HepG2 (cell line): ENCODE data around the gene PRR19. TPM values are rescaled to one million over a fixed set of nuclear protein-coding genes. Genes with fewer than 3 reads are reported as not detected.

Source experiments
- ATAC-seq: fragments of 200-7000 bp; cut with Tn5 transposase; 3 replicates; pipeline ENCODE4 v1.9.1; 2020; ENCODE audit warnings: mild to moderate bottlenecking, moderate library complexity
- BruUV-seq: library from RNA; stranded (reverse); fragments of 400-500 nt; replicated peaks from 2 replicates; lab custom pipeline; 2021; lab: Mats Ljungman, UMichigan
- CTCF ChIA-PET: fragments of 300-600 bp; formaldehyde crosslinking; extraction: SDS; loops from one replicate; lab custom pipeline; 2021; ENCODE audit warnings: low total read pairs, inconsistent platforms, low intra/inter-chr PET ratio; lab: Yijun Ruan, JAX
- POLR2A ChIA-PET: fragments of 350-600 bp; sonication (Branson Sonifier 250); formaldehyde crosslinking; loops from one replicate; lab custom pipeline; 2020; ENCODE audit warnings: antibody characterized with exemption, inconsistent platforms; lab: Yijun Ruan, JAX
- DNase-seq: peaks from one replicate; pipeline ENCODE4 v3.0.0-alpha.2; 2015; ENCODE audit warnings: low spot score
- FAIRE-seq: peaks from 3 replicates; lab custom pipeline; 2011; peaks lifted over from hg19 to GRCh38; lab: Jason Lieb, UNC
- H2AFZ ChIP-seq: one replicate; pipeline ENCODE4 v1.6.1; 2011; ENCODE audit warnings: low read length, inconsistent platforms
- H3K27ac ChIP-seq: fragments of 300-600 bp; 3 replicates; pipeline ENCODE4 v1.8.0; 2011; ENCODE audit warnings: mixed run types, mild to moderate bottlenecking, mixed read lengths, low read length, inconsistent platforms; ENCODE audit not compliant: insufficient read depth; ENCODE audit errors: extremely low read length
- H3K27me3 ChIP-seq, 2 experiments: fragments of 200-600 bp in 1 of 2; 2 replicates in 1 of 2; 3 replicates in 1 of 2; pipeline versions ENCODE4 v1.6.0 to v1.8.0; 2011; ENCODE audit warnings: low read length in 2 of 2, mild to moderate bottlenecking in 2 of 2, moderate library complexity in 2 of 2, inconsistent platforms in 1 of 2; ENCODE audit not compliant: insufficient read depth in 2 of 2, control insufficient read depth in 1 of 2
- H3K36me3 ChIP-seq, 2 experiments: fragments of 200-600 bp in 1 of 2; replicated peaks in 1 of 2; 2 replicates in 1 of 2; 3 replicates in 1 of 2; pipeline versions ENCODE4 v1.5.1 to v1.8.0; 2011; ENCODE audit warnings: low read length in 2 of 2, inconsistent platforms in 1 of 2; ENCODE audit not compliant: insufficient read depth in 2 of 2, control insufficient read depth in 1 of 2
- H3K4me1 ChIP-seq: 2 replicates; pipeline ENCODE4 v1.5.1; 2012; ENCODE audit warnings: low read length, inconsistent platforms; ENCODE audit not compliant: insufficient read depth
- H3K4me2 ChIP-seq: 2 replicates; pipeline ENCODE4 v1.6.0; 2011; ENCODE audit warnings: low read depth, low read length, inconsistent platforms
- H3K4me3 ChIP-seq, 3 experiments: fragments of 200-600 bp in 1 of 3; sonication (generic), shearing (Covaris generic) in 1 of 3; replicated peaks in 1 of 3; 2 replicates each; pipeline ENCODE4 v1.5.1; 2011 to 2016; ENCODE audit warnings: low read length in 3 of 3, inconsistent platforms in 2 of 3, low read depth in 2 of 3, mild to moderate bottlenecking in 2 of 3, control low read depth in 1 of 3, mixed read lengths in 1 of 3; ENCODE audit not compliant: insufficient read depth in 1 of 3
- H3K79me2 ChIP-seq: one replicate; pipeline ENCODE4 v1.6.1; 2011; ENCODE audit warnings: low read length, inconsistent platforms; ENCODE audit not compliant: insufficient read depth
- H3K9ac ChIP-seq: 2 replicates; pipeline ENCODE4 v1.6.0; 2011; ENCODE audit warnings: mild to moderate bottlenecking, low read depth, low read length, inconsistent platforms; ENCODE audit not compliant: insufficient read depth
- H3K9me3 ChIP-seq: 2 replicates; pipeline ENCODE4 v1.5.1; 2012; ENCODE audit warnings: mild to moderate bottlenecking, low read length
- H4K20me1 ChIP-seq: 2 replicates; pipeline ENCODE4 v1.6.0; 2011; ENCODE audit warnings: inconsistent platforms, mild to moderate bottlenecking, low read length, moderate library complexity; ENCODE audit not compliant: insufficient read depth
- HDAC1 ChIP-seq: sonication (generic); formaldehyde crosslinking; IDR thresholded peaks from 2 replicates; pipeline ENCODE4 v1.5.1; 2020; ENCODE audit warnings: mild to moderate bottlenecking, missing genetic modification reagents
- IRF1 ChIP-seq: sonication (generic); formaldehyde crosslinking; IDR thresholded peaks from 2 replicates; pipeline ENCODE4 v1.4.0; 2020; ENCODE audit warnings: low read depth, mild to moderate bottlenecking, missing genetic modification reagents
- MED1 ChIP-seq: sonication (generic); formaldehyde crosslinking; IDR thresholded peaks from 2 replicates; pipeline ENCODE4 v1.4.0; 2020; ENCODE audit warnings: missing genetic modification reagents
- SMARCE1 ChIP-seq: fragments of 450-650 bp; IDR thresholded peaks from 2 replicates; pipeline ENCODE4 v1.6.1; 2017; ENCODE audit warnings: borderline replicate concordance
- ZNF143 ChIP-seq: sonication (generic); formaldehyde crosslinking; IDR thresholded peaks from 2 replicates; pipeline ENCODE4 v1.4.0; 2020; ENCODE audit warnings: missing genetic modification reagents
- ZNF275 ChIP-seq: sonication (generic); formaldehyde crosslinking; IDR thresholded peaks from 2 replicates; pipeline ENCODE4 v1.8.0; 2022; ENCODE audit warnings: missing genetic modification reagents, mild to moderate bottlenecking, inconsistent platforms, borderline replicate concordance
- WGBS: methylation state at CpG from one replicate; pipeline ENCODE4 v1.1.6; 2017; ENCODE audit warnings: low lambda C conversion rate; 5-methylcytosine and 5-hydroxymethylcytosine counted together
- in situ Hi-C: cut with HindIII; loops from 2 replicates; pipeline ENCODE4 v1.10.0; 2017; ENCODE audit warnings: low pct_unique_long_range_greater_than_20kb; ENCODE audit not compliant: extremely low pct_ligation_motif_present
- intact Hi-C: fragments of 100-400 bp; cut with micrococcal nuclease; formaldehyde crosslinking; loops from one replicate; pipeline ENCODE4 v1.10.0; 2022; ENCODE audit not compliant: unreplicated experiment
- polyA plus RNA-seq, 8 experiments: library from polyadenylated mRNA; depleted of rRNA in 3 of 8; stranded (reverse) in 7 of 8; unstranded in 1 of 8; fragments of >200 nt; fragmentation: Illumina TruSeq in 4 of 8; extraction: Trizol in 4 of 8; gene quantifications; 2 replicates each; pipeline versions ENCODE4 v1.2.1 to v1.2.3, GENCODE V29; 2011 to 2016; ENCODE audit warnings: low read depth in 4 of 8, missing spikeins in 1 of 8, mixed read lengths in 1 of 8; ENCODE audit not compliant: insufficient read depth in 1 of 8
- total RNA-seq, 5 experiments: library from RNA; depleted of rRNA; stranded (reverse); fragments of >200 nt; fragmentation: Illumina TruSeq; extraction: Trizol; gene quantifications; 2 replicates each; pipeline ENCODE4 v1.2.3, GENCODE V29; 2016; ENCODE audit warnings: low read depth in 1 of 5
- TF ChIP-seq, protein P1 (sequence below): sonication (generic); formaldehyde crosslinking; conservative IDR thresholded peaks from 2 replicates; pipeline ENCODE4 v1.4.0; 2020; ENCODE audit warnings: missing genetic modification reagents

Gene PRR19
- total and polyA plus RNA-seq, 2 of the 13 experiments (the other 11 are each of a cell fraction or from before 2014, with no cell fraction given) = 0.21 to 0.33 TPM

DNA sequence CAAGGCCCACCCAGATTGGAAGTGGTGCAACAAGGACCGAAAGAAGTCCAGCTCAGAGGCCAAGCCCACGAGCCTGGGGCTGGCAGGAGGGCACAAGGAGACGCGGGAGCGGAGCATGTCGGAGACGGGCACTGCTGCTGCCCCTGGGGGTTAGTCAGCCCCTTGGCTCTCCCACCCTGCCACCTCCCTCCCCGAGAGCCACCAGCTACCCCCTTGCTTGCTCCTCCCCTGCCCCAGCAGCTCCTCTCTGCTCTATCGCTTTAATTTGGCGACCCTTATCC is 14.2 kb upstream of the PRR19 start:
- BruUV-seq = no TSS peak
- TF ChIP-seq ZNF143 (no peak), HDAC1 (CRISPR knock-in tag) (no peak), SMARCE1 (no peak), MED1 (no peak), ZNF275 (CRISPR knock-in tag) (no peak), IRF1 (no peak)
- TF ChIP-seq, protein P1, sequence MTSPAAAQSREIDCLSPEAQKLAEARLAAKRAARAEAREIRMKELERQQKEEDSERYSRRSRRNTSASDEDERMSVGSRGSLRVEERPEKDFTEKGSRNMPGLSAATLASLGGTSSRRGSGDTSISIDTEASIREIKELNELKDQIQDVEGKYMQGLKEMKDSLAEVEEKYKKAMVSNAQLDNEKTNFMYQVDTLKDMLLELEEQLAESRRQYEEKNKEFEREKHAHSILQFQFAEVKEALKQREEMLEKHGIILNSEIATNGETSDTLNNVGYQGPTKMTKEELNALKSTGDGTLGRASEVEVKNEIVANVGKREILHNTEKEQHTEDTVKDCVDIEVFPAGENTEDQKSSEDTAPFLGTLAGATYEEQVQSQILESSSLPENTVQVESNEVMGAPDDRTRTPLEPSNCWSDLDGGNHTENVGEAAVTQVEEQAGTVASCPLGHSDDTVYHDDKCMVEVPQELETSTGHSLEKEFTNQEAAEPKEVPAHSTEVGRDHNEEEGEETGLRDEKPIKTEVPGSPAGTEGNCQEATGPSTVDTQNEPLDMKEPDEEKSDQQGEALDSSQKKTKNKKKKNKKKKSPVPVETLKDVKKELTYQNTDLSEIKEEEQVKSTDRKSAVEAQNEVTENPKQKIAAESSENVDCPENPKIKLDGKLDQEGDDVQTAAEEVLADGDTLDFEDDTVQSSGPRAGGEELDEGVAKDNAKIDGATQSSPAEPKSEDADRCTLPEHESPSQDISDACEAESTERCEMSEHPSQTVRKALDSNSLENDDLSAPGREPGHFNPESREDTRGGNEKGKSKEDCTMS (CRISPR knock-in tag) = no peak
- CTCF ChIA-PET = no interaction called here

More for the DNA sequence above, 14.2 kb upstream of the PRR19 start:
- H3K27me3 ChIP-seq = no peaks in the 10 kb centered on the region; a peak in 1 of 5 replicates
- H3K4me1 ChIP-seq = peaks cover 26% of the 10 kb centered on the region
- H4K20me1 ChIP-seq = peaks cover 11% of the 10 kb centered on the region; the same call in 1 of the 2 replicates
- 92% methylated on average over 3 of the region's 10 CpGs for whole genome bisulfite sequencing
- no peak for FAIRE-seq
- intact Hi-C loops = no loop called here
- POLR2A ChIA-PET = no interaction called here
- no peak overlapping the region for H3K27ac ChIP-seq
- no peak for ATAC-seq
- H3K4me3 ChIP-seq = no peak overlapping the region
- peaks cover 26 to 57% of the 10 kb centered on the region in 2 experiments; a peak in 4 of 5 replicates for H3K36me3 ChIP-seq
- H2AFZ ChIP-seq = no peak overlapping the region
- no peak for DNase-seq
- in situ Hi-C loops = loop anchor here (5.0 kb wide), 1 partner anchor 35 kb away; no protein-coding TSS in a partner anchor
- H3K79me2 ChIP-seq = peaks cover 25% of the 10 kb centered on the region
- H3K4me2 ChIP-seq = no peak overlapping the region
- no peaks in the 10 kb centered on the region for H3K9me3 ChIP-seq
- H3K9ac ChIP-seq = no peak overlapping the region
